Stomach (tissue), 9 donors: ENCODE measurements around the gene PTPN14. TPM values are rescaled to one million over a fixed set of nuclear protein-coding genes. Genes with fewer than 3 reads are reported as not detected.

Experiments used
- DNase-seq, 2 donors: peaks; one replicate each; pipeline versions ENCODE4 v3.0.0 to v3.0.0-alpha.2; 2013 to 2019
- H3K27ac ChIP-seq, 5 donors: fragments of 200-600 bp in 4 of 5; sonication (generic) in 4 of 5; one replicate each; pipeline ENCODE4 v1.5.1; 2013 to 2019; ENCODE audit warnings: mild to moderate bottlenecking in 1 of 5, moderate library complexity in 1 of 5
- H3K27me3 ChIP-seq, 3 donors: fragments of 200-600 bp; sonication (generic); one replicate each; pipeline ENCODE4 v1.5.1; 2017 to 2019; ENCODE audit warnings: mixed run types in 1 of 3
- H3K36me3 ChIP-seq, 4 donors: fragments of 200-600 bp; sonication (generic); 1 replicate in 3 of 4; 2 replicates in 1 of 4; pipeline ENCODE4 v1.5.1; 2016 to 2019
- H3K4me1 ChIP-seq, 4 donors: fragments of 200-600 bp; sonication (generic); one replicate each; pipeline ENCODE4 v1.5.1; 2016 to 2019
- H3K4me3 ChIP-seq, 4 donors: fragments of 200-600 bp; sonication (generic) in 3 of 4; one replicate each; pipeline ENCODE4 v1.5.1; 2016 to 2019; ENCODE audit warnings: mild to moderate bottlenecking in 1 of 4
- H3K9me3 ChIP-seq, 4 donors: fragments of 200-600 bp; sonication (generic); one replicate each; pipeline ENCODE4 v1.5.1; 2016 to 2019
- EP300 ChIP-seq: sonication (generic); formaldehyde crosslinking; IDR thresholded peaks from one replicate; pipeline ENCODE4 v1.6.1; 2017; ENCODE audit warnings: antibody characterized with exemption
- POLR2A ChIP-seq, 4 donors: fragments of 450-650 bp; IDR thresholded peaks; one replicate each; pipeline ENCODE4 v1.6.1; 2016; ENCODE audit warnings: antibody characterized with exemption in 4 of 4, control low read depth in 2 of 4, mild to moderate bottlenecking in 1 of 4, moderate library complexity in 1 of 4
- POLR2AphosphoS5 ChIP-seq, 3 donors: sonication (generic); formaldehyde crosslinking; IDR thresholded peaks; one replicate each; pipeline ENCODE4 v1.6.1; 2016; ENCODE audit warnings: antibody characterized with exemption in 3 of 3
- WGBS, 5 donors: extraction: QIAGEN DNeasy Blood & Tissue Kit in 3 of 5; methylation state at CpG; one replicate each; pipeline versions ENCODE4 v1.1.5 to v1.1.7; 2013 to 2018; 5-methylcytosine and 5-hydroxymethylcytosine counted together
- intact Hi-C: fragments of 100-400 bp; cut with DNase I; formaldehyde crosslinking; loops from one replicate; pipeline ENCODE4 v1.15.1; 2023; ENCODE audit warnings: low total_unique reads
- polyA plus RNA-seq, 3 donors: library from polyadenylated mRNA; stranded (reverse); fragments of 200-250 nt; gene quantifications; one replicate each; pipeline ENCODE4 v1.2.3, GENCODE V29; 2013
- total RNA-seq, 5 donors: library from RNA; depleted of rRNA; stranded (reverse); fragments of >200 nt; gene quantifications; one replicate each; pipeline versions ENCODE4 v1.1.0 to v1.2.3, GENCODE V29; 2014 to 2016
- TF ChIP-seq, protein P1 (sequence below), 7 experiments: fragments of 450-650 bp in 4 of 7; fragments of 200-600 bp in 3 of 7; sonication (generic) in 3 of 7; IDR thresholded peaks; one replicate each; pipeline ENCODE4 v1.5.1; 2016 to 2019; ENCODE audit warnings: antibody characterized with exemption in 7 of 7, control low read depth in 2 of 7, mild to moderate bottlenecking in 1 of 7
- donor health status: healthy with polysubstance abuse.
- donor health status: Bipolar disorder and iron deficiency.
- donor health status: healthy.

The PTPN14 gene
- total and polyA plus RNA-seq, 8 donors: 1.7 to 44.6 (median 9.8) TPM

- H3K27me3 ChIP-seq: no peaks in the 10 kb centered on the region
- no peak for TF ChIP-seq EP300
- no peak for TF ChIP-seq POLR2A (IDR thresholded peaks at IDR 0.05)
- TF ChIP-seq, protein P1, sequence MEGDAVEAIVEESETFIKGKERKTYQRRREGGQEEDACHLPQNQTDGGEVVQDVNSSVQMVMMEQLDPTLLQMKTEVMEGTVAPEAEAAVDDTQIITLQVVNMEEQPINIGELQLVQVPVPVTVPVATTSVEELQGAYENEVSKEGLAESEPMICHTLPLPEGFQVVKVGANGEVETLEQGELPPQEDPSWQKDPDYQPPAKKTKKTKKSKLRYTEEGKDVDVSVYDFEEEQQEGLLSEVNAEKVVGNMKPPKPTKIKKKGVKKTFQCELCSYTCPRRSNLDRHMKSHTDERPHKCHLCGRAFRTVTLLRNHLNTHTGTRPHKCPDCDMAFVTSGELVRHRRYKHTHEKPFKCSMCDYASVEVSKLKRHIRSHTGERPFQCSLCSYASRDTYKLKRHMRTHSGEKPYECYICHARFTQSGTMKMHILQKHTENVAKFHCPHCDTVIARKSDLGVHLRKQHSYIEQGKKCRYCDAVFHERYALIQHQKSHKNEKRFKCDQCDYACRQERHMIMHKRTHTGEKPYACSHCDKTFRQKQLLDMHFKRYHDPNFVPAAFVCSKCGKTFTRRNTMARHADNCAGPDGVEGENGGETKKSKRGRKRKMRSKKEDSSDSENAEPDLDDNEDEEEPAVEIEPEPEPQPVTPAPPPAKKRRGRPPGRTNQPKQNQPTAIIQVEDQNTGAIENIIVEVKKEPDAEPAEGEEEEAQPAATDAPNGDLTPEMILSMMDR (IDR thresholded peaks at IDR 0.05): no peak
- no peak for TF ChIP-seq POLR2AphosphoS5 (IDR thresholded peaks at IDR 0.05)
- H3K4me3 ChIP-seq: no peak overlapping the region
- H3K9me3 ChIP-seq: no peaks in the 10 kb centered on the region
- peaks cover 16 to 81% (median 73%) of the 10 kb centered on the region in 4 donors for H3K36me3 ChIP-seq
- WGBS, 5 donors: 82 to 87% (median 86%) methylated on average over 4 of the region's 4 CpGs
- intact Hi-C loops: no loop called here
- H3K27ac ChIP-seq: no peak overlapping the region
- no peaks in the 10 kb centered on the region for H3K4me1 ChIP-seq
- DNase-seq: no peak
Measured at GRCh38 chr1:214364786-214365295, 186.6 kb downstream of the PTPN14 start.

DNA sequence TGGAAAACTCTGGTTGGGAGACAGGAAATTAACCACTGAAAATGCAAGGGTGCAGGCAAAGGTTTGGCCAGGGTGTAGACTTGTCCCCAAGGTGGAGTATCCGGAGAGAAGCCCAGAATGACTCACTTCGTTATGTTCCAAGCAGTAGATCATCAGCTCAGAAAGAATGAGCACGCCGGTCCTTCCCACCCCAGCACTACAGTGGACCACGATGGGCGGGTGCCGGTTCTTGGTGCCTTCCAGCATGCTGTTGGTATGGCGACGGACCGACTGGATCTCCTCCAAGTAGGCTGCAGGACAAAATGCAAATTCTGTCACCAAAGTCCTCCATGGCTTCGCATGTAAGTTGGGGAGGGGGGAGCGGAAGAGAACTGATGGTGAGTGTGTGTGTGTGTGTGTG lies 187.0 kb downstream of the PTPN14 start:
- DNase-seq: no peak
- Histone ChIP-seq H3K27ac (no peak overlapping the region), H3K27me3 (no peaks in the 10 kb centered on the region), H3K4me1 (no peaks in the 10 kb centered on the region), H3K36me3 (peaks cover 16 to 81% (median 73%) of the 10 kb centered on the region in 4 donors), H3K4me3 (no peak overlapping the region), H3K9me3 (no peaks in the 10 kb centered on the region)
- TF ChIP-seq POLR2A (IDR thresholded peaks at IDR 0.05) (no peak), POLR2AphosphoS5 (IDR thresholded peaks at IDR 0.05) (no peak), EP300 (no peak)
- TF ChIP-seq, protein P1 (IDR thresholded peaks at IDR 0.05): no peak
- 74 to 90% (median 88%) methylated on average over 12 of the region's 12 CpGs for WGBS, 5 donors
- intact Hi-C loops: no loop called here

DNA sequence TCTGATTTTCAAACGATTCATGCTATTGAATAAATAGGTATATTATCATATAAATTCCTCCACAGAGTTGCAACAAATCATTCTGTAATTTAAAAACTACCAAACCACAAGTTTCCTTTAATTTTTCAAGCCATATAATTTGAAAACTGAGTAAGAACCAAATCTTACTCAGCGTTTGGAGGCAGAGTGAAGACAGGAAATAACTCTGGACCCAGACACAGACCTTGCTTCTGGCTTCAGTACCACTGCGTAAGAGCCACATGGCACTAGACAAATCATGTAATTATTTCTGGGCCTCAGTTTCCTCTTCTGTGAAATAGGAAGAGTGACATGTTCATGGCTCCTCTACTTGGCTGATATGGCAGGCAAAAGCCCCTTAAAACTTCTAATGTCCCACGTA lies 188.0 kb downstream of the PTPN14 start:
- Histone ChIP-seq H3K27me3 (no peaks in the 10 kb centered on the region), H3K27ac (no peak overlapping the region), H3K9me3 (no peaks in the 10 kb centered on the region), H3K36me3 (peaks cover 16 to 72% (median 66%) of the 10 kb centered on the region in 4 donors), H3K4me3 (no peak overlapping the region), H3K4me1 (no peaks in the 10 kb centered on the region)
- DNase-seq: no peak
- 83 to 87% (median 86%) methylated on average over 4 of the region's 4 CpGs for WGBS, 5 donors
- intact Hi-C loops: no loop called here
- TF ChIP-seq POLR2AphosphoS5 (IDR thresholded peaks at IDR 0.05) (no peak), EP300 (no peak), POLR2A (IDR thresholded peaks at IDR 0.05) (no peak)
- TF ChIP-seq, protein P1 (IDR thresholded peaks at IDR 0.05): no peak

DNA sequence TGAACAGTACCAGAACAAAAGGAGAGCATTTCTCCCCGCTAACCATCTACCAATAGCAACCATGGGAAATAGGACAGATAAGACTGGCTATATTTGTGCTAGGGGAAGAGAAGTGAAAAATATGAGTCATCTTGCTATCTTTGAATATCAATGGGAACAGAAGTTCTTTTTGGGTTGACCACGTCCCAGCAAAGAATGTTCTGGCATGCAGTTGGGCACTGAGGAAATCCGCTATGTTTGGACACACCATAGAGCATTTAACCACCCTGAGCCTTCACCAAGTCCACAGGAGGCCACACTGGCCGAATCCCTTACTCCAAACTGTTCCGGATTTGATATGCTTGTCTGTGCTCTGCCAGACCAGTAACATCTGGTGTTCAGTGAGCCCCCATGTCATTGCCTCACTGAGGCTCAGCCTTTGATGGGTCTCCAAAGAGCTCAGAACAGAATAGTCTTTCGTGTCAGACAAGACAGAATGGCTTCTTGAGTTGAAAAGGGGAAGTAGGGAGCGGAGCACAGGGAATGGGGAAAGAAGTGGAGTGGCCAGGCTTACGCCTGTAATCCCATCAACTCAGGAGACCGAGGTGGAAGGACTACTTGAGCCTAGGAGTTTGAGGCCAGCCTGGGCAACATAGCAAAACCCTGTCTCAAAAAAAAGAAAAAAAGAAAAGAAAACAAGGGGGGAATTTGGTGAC lies 189.1 kb downstream of the PTPN14 start:
- TF ChIP-seq POLR2AphosphoS5 (IDR thresholded peaks at IDR 0.05): no peak
- TF ChIP-seq EP300: no peak
- no peak for TF ChIP-seq POLR2A (IDR thresholded peaks at IDR 0.05)
- WGBS, 5 donors: 80 to 92% (median 87%) methylated on average over 9 of the region's 9 CpGs
- no peak for DNase-seq
- no peaks in the 10 kb centered on the region for H3K27me3 ChIP-seq
- no peak overlapping the region for H3K27ac ChIP-seq
- peaks cover 16 to 75% (median 68%) of the 10 kb centered on the region in 4 donors for H3K36me3 ChIP-seq
- H3K4me3 ChIP-seq: no peak overlapping the region
- no peaks in the 10 kb centered on the region for H3K9me3 ChIP-seq
- intact Hi-C loops: no loop called here
- no peaks in the 10 kb centered on the region for H3K4me1 ChIP-seq

- WGBS, 5 donors: 43 to 75% (median 67%) methylated on average over 1 of the region's 1 CpG
- Histone ChIP-seq H3K36me3 (peaks cover 16 to 81% (median 73%) of the 10 kb centered on the region in 4 donors), H3K9me3 (no peaks in the 10 kb centered on the region), H3K27ac (no peak overlapping the region), H3K27me3 (no peaks in the 10 kb centered on the region), H3K4me3 (no peak overlapping the region), H3K4me1 (no peaks in the 10 kb centered on the region)
- intact Hi-C loops: no loop called here
- no peak for DNase-seq
- TF ChIP-seq, protein P1 (IDR thresholded peaks at IDR 0.05): no peak
- TF ChIP-seq POLR2A (IDR thresholded peaks at IDR 0.05) (no peak), EP300 (no peak), POLR2AphosphoS5 (IDR thresholded peaks at IDR 0.05) (no peak)
Measured at GRCh38 chr1:214361636-214362035, 189.8 kb downstream of the PTPN14 start.
